SJSA1 (cell line): Measurements from ENCODE around the gene LENEP. TPM values are rescaled to one million over a fixed set of nuclear protein-coding genes. Genes with fewer than 3 reads are reported as not detected.
A peak's percentile ranks its signal among the peaks of the same experiment; 100 is the strongest.
"Not testable (repeated sequence)": the region's sequence is repeated elsewhere in the genome, so short reads cannot be mapped to it uniquely, and the experiment has no call there.

Source experiments
- DNase-seq, 2 experiments: peaks; one replicate each; pipeline ENCODE4 v3.0.0-alpha.2; 2015 to 2020; ENCODE audit warnings: low spot score in 2 of 2, low read depth in 1 of 2
- H3K27ac ChIP-seq: fragments of 250-450 bp; sonication (Bioruptor Pico); 2 replicates; pipeline ENCODE4 v1.5.1; 2020; ENCODE audit warnings: mild to moderate bottlenecking, moderate library complexity
- H3K27me3 ChIP-seq: fragments of 250-450 bp; sonication (Bioruptor Pico); replicated peaks from 2 replicates; pipeline ENCODE4 v1.5.1; 2020; ENCODE audit warnings: mild to moderate bottlenecking, moderate library complexity
- H3K36me3 ChIP-seq: fragments of 250-450 bp; sonication (Bioruptor Pico); 2 replicates; pipeline ENCODE4 v1.5.1; 2020; ENCODE audit warnings: mild to moderate bottlenecking
- H3K4me1 ChIP-seq: fragments of 250-450 bp; sonication (Bioruptor Pico); replicated peaks from 2 replicates; pipeline ENCODE4 v1.6.1; 2021; ENCODE audit warnings: mild to moderate bottlenecking
- H3K4me3 ChIP-seq: fragments of 250-450 bp; sonication (Bioruptor Pico); 2 replicates; pipeline ENCODE4 v1.5.1; 2020; ENCODE audit warnings: mild to moderate bottlenecking
- H3K9me3 ChIP-seq: fragments of 250-450 bp; sonication (Bioruptor Pico); replicated peaks from 2 replicates; pipeline ENCODE4 v1.5.1; 2020; ENCODE audit warnings: mild to moderate bottlenecking
- total RNA-seq: library from RNA; depleted of rRNA; stranded (reverse); fragments of >200 nt; shearing (Covaris generic); gene quantifications from 2 replicates; pipeline ENCODE4 v1.2.3, GENCODE V29; 2014

The LENEP gene
- total RNA-seq, 1 experiment from 2014 or later = not detected

DNA sequence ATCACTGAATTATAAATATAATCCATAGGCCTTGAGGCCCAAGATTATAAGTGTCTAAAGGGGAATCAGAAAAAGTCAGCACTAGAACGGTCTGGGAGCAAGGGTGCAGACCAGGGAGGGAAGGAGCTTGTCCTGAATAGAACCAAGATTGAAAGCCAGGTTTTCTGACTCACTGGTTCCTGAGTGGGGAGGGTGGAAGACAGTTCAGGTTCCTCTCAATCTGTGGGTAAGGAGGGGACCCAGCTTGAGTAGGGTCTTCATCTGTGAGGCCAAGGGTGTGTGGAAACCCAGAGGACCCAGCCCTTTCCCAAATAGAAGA, 842 bp downstream of the LENEP start:
- Histone ChIP-seq H3K9me3 (no peaks in the 10 kb centered on the region), H3K36me3 (peaks cover 17% of the 10 kb centered on the region), H3K4me1 (peaks cover 16% of the 10 kb centered on the region), H3K27me3 (no peaks in the 10 kb centered on the region), H3K27ac (no peak overlapping the region), H3K4me3 (no peak overlapping the region)
- DNase-seq = no peak

DNA sequence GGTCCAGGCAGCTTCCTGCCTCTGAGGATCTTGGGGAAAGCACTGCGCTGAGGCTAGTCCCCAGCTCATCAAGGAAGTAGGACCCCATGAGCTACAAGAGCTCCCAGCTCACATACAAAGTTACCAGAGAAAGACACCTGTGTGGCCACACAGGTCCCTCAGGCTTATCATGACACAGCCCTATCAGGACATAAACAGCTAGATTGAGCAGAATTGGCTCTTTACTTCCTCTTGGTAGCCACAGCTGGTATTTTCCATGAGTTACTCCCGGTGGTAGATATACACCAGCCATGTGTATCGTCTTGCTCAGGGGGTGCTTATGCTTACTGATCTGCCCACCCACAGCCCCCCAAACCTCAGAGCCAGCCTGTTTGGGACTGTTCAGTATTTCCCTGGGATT, 1.2 kb downstream of the LENEP start:
- Histone ChIP-seq H3K36me3 (peaks cover 13% of the 10 kb centered on the region), H3K27me3 (no peaks in the 10 kb centered on the region), H3K4me1 (peaks cover 17% of the 10 kb centered on the region), H3K27ac (no peak overlapping the region), H3K4me3 (no peak overlapping the region), H3K9me3 (no peaks in the 10 kb centered on the region)
- no peak for DNase-seq

DNA sequence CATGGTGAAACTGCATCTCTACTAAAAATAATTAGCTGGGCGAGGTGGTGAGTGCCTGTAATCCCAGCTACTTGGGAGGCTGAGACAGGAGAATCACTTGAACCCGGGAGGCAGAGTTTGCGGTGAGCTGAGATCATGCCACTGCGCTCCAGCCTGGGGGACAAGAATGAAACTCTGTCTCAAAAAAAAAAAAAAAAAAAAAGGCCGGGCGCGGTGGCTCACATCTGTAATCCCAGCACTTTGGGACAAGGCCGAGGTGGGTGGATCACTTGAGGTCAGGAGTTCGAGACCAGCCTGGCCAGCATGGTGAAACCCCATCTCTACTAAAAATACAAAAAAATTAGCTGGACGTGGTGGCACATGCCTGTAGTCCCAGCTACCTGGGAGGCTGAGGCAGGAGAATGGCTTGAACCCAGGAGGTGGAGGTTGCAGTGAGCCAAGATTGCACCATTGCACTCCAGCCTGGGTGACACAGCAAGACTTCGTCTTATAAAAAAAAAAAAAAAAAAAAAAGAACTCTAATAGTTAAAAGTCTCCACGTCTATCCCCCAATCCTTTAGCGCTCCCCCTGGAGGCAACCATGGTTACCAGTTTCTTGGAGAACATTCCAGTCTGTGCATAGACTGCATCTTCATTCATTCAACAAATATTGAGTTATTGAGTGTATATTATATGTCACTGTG, 2.1 kb downstream of the LENEP start:
- DNase-seq = peak; percentile 53 to 77
- H3K9me3 ChIP-seq, H3K36me3 ChIP-seq, H3K4me3 ChIP-seq, H3K27ac ChIP-seq, H3K27me3 ChIP-seq: not testable (repeated sequence)
- peaks cover 25% of the 10 kb centered on the region for H3K4me1 ChIP-seq

DNA sequence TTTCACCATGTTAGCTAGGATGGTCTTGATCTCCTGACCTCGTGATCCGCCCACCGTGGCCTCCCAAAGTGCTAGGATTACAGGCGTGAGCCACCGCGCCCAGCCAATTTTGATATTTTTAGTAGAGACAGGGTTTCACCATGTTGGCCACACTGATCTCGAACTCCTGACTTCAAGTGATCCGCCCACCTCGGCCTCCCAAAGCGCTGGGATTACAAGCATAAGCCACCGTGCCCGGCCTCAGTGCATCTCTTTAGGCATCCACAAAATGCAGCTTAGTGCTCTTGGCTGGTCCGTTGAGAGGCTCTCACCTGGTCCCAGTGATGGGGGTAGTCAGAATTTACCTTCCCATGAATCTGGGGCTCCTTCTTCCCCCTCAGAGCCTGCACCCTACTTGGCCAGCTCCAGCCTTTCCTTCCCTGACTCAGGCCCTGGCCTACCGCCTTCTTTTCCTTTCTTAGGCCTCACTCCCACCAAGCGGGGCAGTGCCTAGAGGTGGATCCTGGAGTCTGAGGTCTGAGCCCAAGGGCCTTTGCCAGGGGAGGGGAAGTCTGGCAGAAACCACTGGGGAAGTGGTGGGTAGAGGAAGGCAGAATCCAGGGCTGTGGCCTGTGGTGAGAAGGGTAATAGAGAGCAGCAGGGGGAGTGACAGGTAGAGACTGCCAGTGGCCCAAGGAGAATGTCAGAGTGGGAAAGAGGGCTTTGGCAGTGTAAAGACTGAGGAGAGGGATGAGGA, 3.7 kb downstream of the LENEP start:
- no peaks in the 10 kb centered on the region for H3K36me3 ChIP-seq
- H3K27me3 ChIP-seq = no peaks in the 10 kb centered on the region
- no peak for DNase-seq
- peaks cover 34% of the 10 kb centered on the region for H3K4me1 ChIP-seq
- H3K9me3 ChIP-seq = no peaks in the 10 kb centered on the region
- no peak overlapping the region for H3K4me3 ChIP-seq
- no peak overlapping the region for H3K27ac ChIP-seq

DNA sequence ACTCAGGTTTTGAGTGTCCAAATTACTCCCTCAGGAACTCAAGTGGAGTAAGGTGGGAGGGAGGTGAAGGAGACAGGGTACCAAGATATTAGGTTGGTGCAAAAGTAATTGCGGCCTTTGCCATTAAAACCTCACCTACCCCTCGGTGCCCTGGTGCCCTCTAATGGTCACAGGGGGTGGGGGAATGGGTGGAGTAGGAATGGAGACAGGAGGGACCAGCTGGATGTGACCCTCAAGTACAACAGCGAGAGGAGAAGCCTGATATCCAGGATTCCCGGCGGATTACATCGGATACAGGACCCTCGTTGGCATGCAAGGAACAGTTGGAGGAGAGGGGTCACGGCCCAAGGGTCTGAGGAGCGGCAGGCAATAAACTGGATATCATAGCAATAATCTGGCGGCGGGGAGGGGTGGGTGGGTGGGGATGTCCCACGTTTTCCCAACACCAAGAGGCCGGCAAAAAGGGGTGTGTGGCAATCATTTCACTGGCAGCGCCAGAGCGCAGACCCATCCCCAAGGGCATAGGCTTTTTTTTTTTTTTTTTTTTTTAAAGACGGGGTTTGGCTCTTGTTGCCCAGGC, 4.9 kb downstream of the LENEP start:
- Histone ChIP-seq H3K27me3 (no peaks in the 10 kb centered on the region), H3K4me1 (peaks cover 29% of the 10 kb centered on the region), H3K9me3 (no peaks in the 10 kb centered on the region; the same call in 1 of the 2 replicates), H3K4me3 (no peak overlapping the region), H3K36me3 (no peaks in the 10 kb centered on the region), H3K27ac (no peak overlapping the region)
- no peak for DNase-seq

DNA sequence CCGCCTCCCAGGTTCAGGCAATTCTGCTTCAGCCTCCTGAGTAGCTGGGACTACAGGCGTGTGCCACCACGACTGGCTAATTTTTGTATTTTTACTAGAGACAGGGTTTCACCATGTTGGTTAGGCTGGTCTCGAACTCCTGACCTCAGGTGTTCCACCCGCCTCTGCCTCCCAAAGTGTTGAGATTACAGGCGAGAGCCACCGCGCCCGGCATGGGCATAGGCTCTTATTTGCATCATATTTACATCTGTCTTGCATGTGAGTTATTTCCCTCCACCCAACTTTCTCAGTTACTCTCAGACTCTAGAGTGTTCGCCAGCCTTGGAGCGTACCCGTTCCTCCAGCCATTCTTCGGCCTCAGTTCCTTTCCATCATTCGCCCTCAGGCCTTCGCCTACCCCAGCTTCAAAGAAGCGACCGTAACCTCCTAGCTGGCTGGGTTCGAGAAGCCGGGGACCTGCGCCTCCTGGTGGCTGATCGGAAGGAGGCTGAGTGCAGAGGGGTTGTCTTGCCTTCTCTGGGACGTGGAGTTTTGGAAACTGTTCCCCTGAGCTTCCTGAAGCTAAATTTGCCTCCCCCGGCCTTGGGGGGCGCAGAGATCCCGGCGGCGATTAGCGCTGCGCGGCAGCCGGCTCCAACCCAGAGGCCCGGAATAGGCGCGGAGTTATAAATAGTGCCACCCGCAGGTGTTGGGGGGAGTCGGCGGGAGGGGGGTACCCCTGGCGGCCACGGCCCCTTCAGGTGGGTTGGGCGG, 5.6 kb downstream of the LENEP start:
- Histone ChIP-seq H3K4me3 (no peak overlapping the region), H3K27me3 (no peaks in the 10 kb centered on the region), H3K27ac (no peak overlapping the region), H3K4me1 (peaks cover 24% of the 10 kb centered on the region), H3K36me3 (no peaks in the 10 kb centered on the region), H3K9me3 (no peaks in the 10 kb centered on the region; the same call in 1 of the 2 replicates)
- peak; percentile 60 to 79 for DNase-seq

DNA sequence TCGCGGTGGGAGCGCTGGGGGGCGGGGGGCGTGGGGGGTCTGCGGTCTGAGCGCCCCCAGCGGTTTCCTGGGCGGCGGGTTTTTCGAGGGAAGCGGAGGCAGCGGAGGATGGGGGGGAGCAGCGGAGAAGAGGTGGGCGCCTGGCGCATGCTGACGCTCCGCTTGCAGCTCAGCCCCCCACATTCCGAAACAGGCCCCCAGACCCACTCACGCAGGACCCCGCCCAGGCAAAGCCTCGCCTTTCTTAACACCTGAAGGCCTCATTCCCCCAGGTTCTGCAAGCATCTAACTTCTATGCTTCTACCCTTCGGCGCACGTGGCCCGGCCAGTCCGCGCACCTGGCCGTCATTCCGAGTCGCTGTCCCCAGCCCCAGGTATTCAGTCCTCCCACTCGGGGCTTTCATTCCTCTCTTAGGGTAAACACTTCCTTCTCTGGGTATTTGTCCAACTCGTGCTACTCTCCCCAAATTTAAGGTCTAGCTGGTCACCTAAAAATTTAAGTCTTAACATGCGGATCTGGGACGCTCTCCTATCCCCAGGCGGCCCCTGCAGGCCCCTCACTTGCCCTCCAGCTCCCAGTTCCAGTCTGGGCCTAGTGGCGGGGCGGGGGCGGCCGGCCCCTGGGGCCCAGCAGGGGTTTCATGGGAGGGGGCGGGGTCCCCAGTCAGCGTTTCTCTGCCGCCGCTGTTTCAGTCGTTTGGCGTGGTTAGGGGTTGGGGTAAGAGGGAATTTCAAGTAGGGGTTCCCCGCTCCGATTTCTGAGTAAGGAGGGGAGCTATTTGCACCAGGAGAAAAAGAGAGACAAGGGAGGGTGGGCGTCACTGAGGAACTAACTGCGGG, 6.4 kb downstream of the LENEP start:
- Histone ChIP-seq H3K36me3 (no peaks in the 10 kb centered on the region), H3K27me3 (no peaks in the 10 kb centered on the region), H3K4me3 (peak overlapping the region; percentile 47), H3K4me1 (peaks cover 29% of the 10 kb centered on the region), H3K27ac (no peak overlapping the region), H3K9me3 (no peaks in the 10 kb centered on the region; the same call in 1 of the 2 replicates)
- DNase-seq = no peak

DNA sequence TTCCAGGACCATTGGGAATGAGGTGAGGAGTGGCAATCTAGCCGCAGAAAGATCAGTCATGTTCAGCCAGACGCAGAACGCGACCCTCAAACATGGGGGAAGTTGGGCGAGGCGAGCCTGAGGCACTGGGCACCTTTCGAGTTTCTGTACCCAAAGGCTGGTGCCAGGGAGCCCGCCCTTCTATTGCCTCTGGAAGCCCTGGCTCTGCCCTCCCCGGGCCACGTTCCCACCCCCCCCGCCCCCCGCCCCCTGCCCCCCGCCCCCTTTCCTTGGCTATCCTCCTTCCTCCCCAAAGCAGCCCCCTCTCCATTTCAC, 7.0 kb downstream of the LENEP start:
- Histone ChIP-seq H3K4me3 (peak overlapping the region; percentile 47), H3K9me3 (no peaks in the 10 kb centered on the region; the same call in 1 of the 2 replicates), H3K36me3 (no peaks in the 10 kb centered on the region), H3K27me3 (no peaks in the 10 kb centered on the region), H3K27ac (no peak overlapping the region), H3K4me1 (peaks cover 29% of the 10 kb centered on the region)
- no peak for DNase-seq

DNA sequence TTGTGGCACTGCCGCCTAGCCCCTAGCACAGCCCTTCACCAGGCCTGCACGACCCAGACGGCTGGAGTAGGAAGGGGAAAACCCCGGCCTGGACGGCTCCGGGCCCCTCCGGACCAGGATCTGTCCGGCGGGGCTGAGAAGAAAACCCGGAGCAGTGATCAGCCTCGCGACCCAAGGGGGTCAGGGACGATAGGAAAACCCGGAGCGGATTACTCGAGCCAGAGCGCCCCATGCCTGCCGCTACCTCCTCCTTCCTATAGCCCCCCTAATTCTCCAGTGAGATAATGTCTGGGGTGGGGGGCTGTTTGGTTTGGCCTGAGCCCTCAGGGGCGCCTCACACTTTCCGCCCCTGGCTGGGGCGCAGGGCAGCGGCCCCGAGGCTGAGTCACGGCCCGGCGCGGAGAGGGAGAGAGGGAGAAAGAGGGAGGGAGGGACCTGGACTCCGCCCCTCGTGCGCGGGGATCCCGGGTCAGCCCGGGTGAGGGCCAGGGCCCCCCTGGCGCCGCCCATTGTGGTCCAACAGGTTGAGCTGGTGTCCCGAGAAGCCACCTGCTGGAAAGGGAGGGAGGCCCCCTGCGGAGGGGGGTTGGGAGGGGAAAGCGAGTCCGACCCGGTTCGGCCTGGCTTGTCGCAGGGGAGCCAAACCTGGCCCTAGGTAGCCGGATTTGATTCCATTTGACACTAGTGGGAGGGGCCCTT, 7.5 kb downstream of the LENEP start:
- Histone ChIP-seq H3K27me3 (no peaks in the 10 kb centered on the region), H3K4me3 (peak overlapping the region; percentile 47), H3K27ac (peak overlapping the region; percentile 39), H3K4me1 (peaks cover 29% of the 10 kb centered on the region), H3K9me3 (no peaks in the 10 kb centered on the region; the same call in 1 of the 2 replicates), H3K36me3 (no peaks in the 10 kb centered on the region)
- DNase-seq = peak; percentile 84 to 95

DNA sequence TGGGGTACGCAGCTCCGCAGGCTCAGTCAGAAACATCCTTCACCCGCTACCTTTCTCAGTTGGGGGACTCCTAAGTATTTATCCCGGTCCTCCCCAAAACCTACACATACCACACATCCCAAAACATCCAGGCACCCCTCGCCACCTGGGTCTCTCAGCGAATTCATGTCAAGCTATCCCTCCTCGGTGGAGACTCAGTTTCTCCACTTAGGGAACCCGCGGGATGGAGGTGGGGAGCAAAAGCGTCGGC, 8.0 kb downstream of the LENEP start:
- Histone ChIP-seq H3K4me3 (peak overlapping the region; percentile 47), H3K36me3 (no peaks in the 10 kb centered on the region), H3K27me3 (no peaks in the 10 kb centered on the region), H3K9me3 (no peaks in the 10 kb centered on the region; the same call in 1 of the 2 replicates), H3K27ac (no peak overlapping the region), H3K4me1 (peaks cover 29% of the 10 kb centered on the region)
- DNase-seq = no peak

DNA sequence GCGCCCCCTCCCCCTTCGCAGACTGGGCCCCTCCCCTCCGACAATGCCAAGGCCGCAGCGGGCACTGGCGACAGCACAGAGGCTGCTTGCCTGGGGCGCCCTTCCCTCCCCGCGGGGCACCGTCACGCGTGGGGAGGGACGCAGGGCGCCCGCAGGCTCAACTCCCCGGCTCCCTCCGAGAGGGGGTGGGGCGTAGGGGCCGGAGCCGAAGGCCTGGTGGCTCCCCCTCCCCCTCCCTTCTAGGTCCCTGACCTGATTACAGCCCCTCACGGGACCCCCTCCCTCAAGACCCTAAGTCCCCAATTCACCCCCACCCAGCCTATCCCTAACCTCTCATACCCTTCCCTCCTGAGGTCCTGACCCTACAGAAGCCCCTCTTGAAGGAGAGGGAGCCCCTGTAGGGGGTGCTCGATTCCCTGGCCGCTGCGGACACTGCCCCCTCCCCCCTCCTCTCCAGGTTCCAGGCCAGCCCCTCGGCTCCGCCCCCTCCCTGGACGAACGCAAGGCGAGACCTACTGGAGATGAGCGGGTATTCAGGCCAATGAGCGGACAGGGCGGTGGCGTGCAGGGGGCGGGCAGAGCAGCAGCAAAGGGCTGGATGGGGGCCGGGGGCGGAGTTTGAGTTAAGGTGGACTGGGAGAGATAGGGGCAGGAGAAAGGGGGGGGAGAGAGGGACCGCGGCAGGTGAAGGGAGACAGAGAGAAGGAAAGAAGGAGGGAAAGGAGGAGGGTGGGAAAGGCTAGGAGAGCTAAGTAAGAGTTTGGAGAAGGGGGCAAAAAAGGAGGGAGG, 8.5 kb downstream of the LENEP start:
- peaks cover 29% of the 10 kb centered on the region for H3K4me1 ChIP-seq
- H3K36me3 ChIP-seq = no peaks in the 10 kb centered on the region
- H3K4me3 ChIP-seq = peak overlapping the region; percentile 47
- H3K27ac ChIP-seq = no peak overlapping the region
- DNase-seq = peak; percentile 90 to 100
- no peaks in the 10 kb centered on the region for H3K27me3 ChIP-seq
- no peaks in the 10 kb centered on the region; the same call in 1 of the 2 replicates for H3K9me3 ChIP-seq

DNA sequence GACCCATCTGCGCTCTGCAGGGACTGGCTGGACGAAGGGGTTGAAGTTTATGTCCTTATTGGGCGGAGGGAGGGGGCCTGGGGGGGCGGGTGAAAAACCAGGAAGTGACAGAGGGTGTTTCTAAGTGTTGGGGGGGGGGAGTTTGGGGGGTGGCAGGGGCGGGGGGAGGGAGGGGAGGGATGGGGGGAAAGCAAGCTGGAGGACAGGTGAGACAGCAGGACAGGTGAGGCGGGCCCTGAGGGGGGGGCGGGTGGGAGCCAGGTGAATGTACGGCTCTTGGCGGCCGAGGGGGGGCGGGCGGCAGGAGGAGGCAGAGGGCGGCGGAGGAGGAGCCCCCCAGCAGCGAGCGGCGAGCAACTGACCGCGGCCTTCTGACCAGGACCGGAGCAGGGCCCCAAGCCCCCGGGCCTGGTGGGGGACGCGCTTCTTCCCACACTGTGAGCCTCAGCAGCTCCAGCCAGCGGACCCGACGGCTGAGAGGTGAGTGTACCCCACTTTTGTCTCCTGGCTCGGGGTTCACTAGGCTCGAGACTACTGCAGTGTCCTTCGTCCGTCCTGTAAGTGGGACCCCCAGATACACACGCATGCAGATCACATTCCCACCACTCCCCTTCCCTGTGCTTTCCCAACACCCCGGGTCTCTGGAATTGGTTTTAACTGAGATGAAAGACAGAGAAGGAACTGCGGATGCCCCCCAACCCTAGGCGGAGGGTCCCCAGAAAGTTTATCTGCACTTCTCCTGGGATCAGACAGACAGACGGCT, 9.3 kb downstream of the LENEP start, which contains the start of gene ZBTB7B:
Gene ZBTB7B, plus strand, starts transcription at position 339 of the 763 bp plus-strand sequence. CDS start 11,859 bp downstream, outside the sequence.
- Histone ChIP-seq H3K4me1 (peaks cover 29% of the 10 kb centered on the region), H3K27me3 (no peaks in the 10 kb centered on the region), H3K36me3 (no peaks in the 10 kb centered on the region), H3K27ac (no peak within 1 kb of the TSS), H3K9me3 (no peaks in the 10 kb centered on the region; the same call in 1 of the 2 replicates), H3K4me3 (peak within 1 kb of the TSS; percentile 57)
- DNase-seq = peak in 1 of 2 experiments; percentile 54
